Activated CD8-positive, alpha-beta memory T cell treated with anti-CD3 and anti-CD28 coated beads, Interleukin-2, amount 10 ng/mL, durations not matched to agents 7 days and 5 days (primary cell): ENCODE data around the gene CEP57L1. TPM values are rescaled to one million over a fixed set of nuclear protein-coding genes. Genes with fewer than 3 reads are reported as not detected.
"Not testable (repeated sequence)": the region's sequence is repeated elsewhere in the genome, so short reads cannot be mapped to it uniquely, and the experiment has no call there.

Experiments
- ATAC-seq: fragments of 150-1000 bp; cut with Tn5 transposase; one replicate; pipeline ENCODE4 v1.10.0; 2021; ENCODE audit warnings: moderate library complexity
- CTCF ChIA-PET: fragments of 350-600 bp; sonication (Branson Sonifier 250); formaldehyde crosslinking; loops from one replicate; lab custom pipeline; 2021; ENCODE audit warnings: antibody characterized with exemption; lab: Charles Lee
- DNase-seq: peaks from one replicate; pipeline ENCODE4 v3.0.0-alpha.2; 2020
- H3K27ac Mint-ChIP-seq: one replicate; pipeline ENCODE4 v1.8.0; 2021; ENCODE audit warnings: mild to moderate bottlenecking, mixed read lengths
- H3K27me3 Mint-ChIP-seq: one replicate; pipeline ENCODE4 v1.8.0; 2021; ENCODE audit warnings: mixed read lengths
- H3K36me3 Mint-ChIP-seq: one replicate; pipeline ENCODE4 v1.8.0; 2021; ENCODE audit warnings: mild to moderate bottlenecking, mixed read lengths
- H3K4me1 Mint-ChIP-seq: one replicate; pipeline ENCODE4 v1.8.0; 2021; ENCODE audit warnings: mixed read lengths
- H3K4me3 Mint-ChIP-seq: one replicate; pipeline ENCODE4 v1.8.0; 2021; ENCODE audit warnings: mild to moderate bottlenecking, moderate library complexity, mixed read lengths
- H3K9me3 Mint-ChIP-seq: one replicate; pipeline ENCODE4 v1.8.0; 2022; ENCODE audit warnings: low read depth, mixed read lengths
- total RNA-seq, 2 experiments: library from RNA; stranded (reverse); gene quantifications; one replicate each; pipeline ENCODE4 v1.2.3, GENCODE V29; 2021

Gene CEP57L1
- total RNA-seq, 2 experiments from 2014 or later: 23.9 to 25.5 TPM

GRCh38 chr6:109170333-109170732 lies 75.0 kb downstream of the CEP57L1 start:
- ATAC-seq (no peak), DNase-seq (no peak)
- no peaks in the 10 kb centered on the region for H3K36me3 Mint-ChIP-seq
- H3K4me1 Mint-ChIP-seq: peaks cover 2% of the 10 kb centered on the region
- no peaks in the 10 kb centered on the region for H3K9me3 Mint-ChIP-seq
- CTCF ChIA-PET: interaction anchor here (1.0 to 1.1 kb wide), 2 partner anchors 18 to 212 kb away, joined by 3 to 4 read pairs; partner anchors contain the start of gene CD164
- H3K27ac Mint-ChIP-seq: no peak overlapping the region
- peaks cover 8% of the 10 kb centered on the region for H3K27me3 Mint-ChIP-seq
- no peak overlapping the region for H3K4me3 Mint-ChIP-seq

- peaks cover 2% of the 10 kb centered on the region for H3K4me1 Mint-ChIP-seq
- CTCF ChIA-PET: interaction anchor here (1.0 kb wide), 1 partner anchor 10 kb away, joined by 3 read pairs; no protein-coding TSS in a partner anchor
- H3K9me3 Mint-ChIP-seq: no peaks in the 10 kb centered on the region
- peaks cover 2% of the 10 kb centered on the region for H3K36me3 Mint-ChIP-seq
- no peak overlapping the region for H3K27ac Mint-ChIP-seq
- peaks cover 14% of the 10 kb centered on the region for H3K27me3 Mint-ChIP-seq
- no peak overlapping the region for H3K4me3 Mint-ChIP-seq
- no peak for DNase-seq
- ATAC-seq: no peak
Observed at GRCh38 chr6:109172101-109172746, 76.9 kb downstream of the CEP57L1 start.

- CTCF ChIA-PET: no interaction called here
- Mint-ChIP-seq H3K36me3 (peaks cover 3% of the 10 kb centered on the region), H3K4me3 (no peak overlapping the region), H3K9me3 (no peaks in the 10 kb centered on the region), H3K27me3 (peaks cover 23% of the 10 kb centered on the region), H3K27ac (no peak overlapping the region), H3K4me1 (peaks cover 2% of the 10 kb centered on the region)
- DNase-seq: no peak
- no peak for ATAC-seq
Observed at GRCh38 chr6:109174916-109175315, 79.6 kb downstream of the CEP57L1 start.

GRCh38 chr6:109178921-109179320 lies 83.6 kb downstream of the CEP57L1 start:
- H3K27me3 Mint-ChIP-seq: peaks cover 43% of the 10 kb centered on the region

GRCh38 chr6:109179507-109179906 lies 84.2 kb downstream of the CEP57L1 start:
- H3K27me3 Mint-ChIP-seq: peaks cover 45% of the 10 kb centered on the region
- H3K27ac Mint-ChIP-seq: no peak overlapping the region

More at GRCh38 chr6:109178921-109179320, 83.6 kb downstream of the CEP57L1 start:
- Mint-ChIP-seq H3K4me3 (no peak overlapping the region), H3K27ac (no peak overlapping the region), H3K9me3 (no peaks in the 10 kb centered on the region), H3K36me3 (peaks cover 3% of the 10 kb centered on the region), H3K4me1 (no peaks in the 10 kb centered on the region)
- no peak for ATAC-seq
- CTCF ChIA-PET: no interaction called here
- no peak for DNase-seq

GRCh38 chr6:109182578-109182977 lies 87.3 kb downstream of the CEP57L1 start:
- no peak overlapping the region for H3K27ac Mint-ChIP-seq
- ATAC-seq (no peak), DNase-seq (no peak)
- H3K9me3 Mint-ChIP-seq: no peaks in the 10 kb centered on the region
- peaks cover 1% of the 10 kb centered on the region for H3K36me3 Mint-ChIP-seq
- H3K4me3 Mint-ChIP-seq: no peak overlapping the region
- H3K27me3 Mint-ChIP-seq: peaks cover 64% of the 10 kb centered on the region
- CTCF ChIA-PET: interaction anchor here (1.7 to 3.3 kb wide), 2 partner anchors 201 to 209 kb away, joined by 3 to 22 read pairs; partner anchors contain the start of gene CD164
- peaks cover 16% of the 10 kb centered on the region for H3K4me1 Mint-ChIP-seq

More at GRCh38 chr6:109179507-109179906, 84.2 kb downstream of the CEP57L1 start:
- no peak overlapping the region for H3K4me3 Mint-ChIP-seq
- no peaks in the 10 kb centered on the region for H3K4me1 Mint-ChIP-seq
- CTCF ChIA-PET: no interaction called here
- peaks cover 3% of the 10 kb centered on the region for H3K36me3 Mint-ChIP-seq
- DNase-seq (no peak), ATAC-seq (no peak)
- H3K9me3 Mint-ChIP-seq: no peaks in the 10 kb centered on the region

GRCh38 chr6:109183109-109183650 lies 87.9 kb downstream of the CEP57L1 start:
- no peak for DNase-seq
- peaks cover 20% of the 10 kb centered on the region for H3K4me1 Mint-ChIP-seq
- CTCF ChIA-PET: interaction anchor here (0.9 to 3.3 kb wide), 3 partner anchors 11 to 209 kb away, joined by 3 to 22 read pairs (median 3); partner anchors contain the start of gene CD164
- H3K27ac Mint-ChIP-seq: no peak overlapping the region
- peaks cover 1% of the 10 kb centered on the region for H3K36me3 Mint-ChIP-seq
- H3K27me3 Mint-ChIP-seq: peaks cover 64% of the 10 kb centered on the region
- ATAC-seq: no peak
- no peak overlapping the region for H3K4me3 Mint-ChIP-seq
- H3K9me3 Mint-ChIP-seq: no peaks in the 10 kb centered on the region

GRCh38 chr6:109184638-109185037 lies 89.3 kb downstream of the CEP57L1 start:
- H3K4me1 Mint-ChIP-seq: peaks cover 20% of the 10 kb centered on the region
- DNase-seq (no peak), ATAC-seq (no peak)
- peaks cover 55% of the 10 kb centered on the region for H3K27me3 Mint-ChIP-seq
- H3K4me3 Mint-ChIP-seq: no peak overlapping the region
- no peak overlapping the region for H3K27ac Mint-ChIP-seq
- H3K9me3 Mint-ChIP-seq: no peaks in the 10 kb centered on the region
- CTCF ChIA-PET: interaction anchor here (3.3 kb wide), 1 partner anchor 199 kb away, joined by 22 read pairs; the partner anchor contains the start of gene CD164
- H3K36me3 Mint-ChIP-seq: no peaks in the 10 kb centered on the region

GRCh38 chr6:109186012-109186411 lies 90.7 kb downstream of the CEP57L1 start:
- Mint-ChIP-seq H3K4me1 (peaks cover 20% of the 10 kb centered on the region), H3K27ac (no peak overlapping the region), H3K9me3 (peaks cover 6% of the 10 kb centered on the region), H3K36me3 (peaks cover 8% of the 10 kb centered on the region), H3K4me3 (no peak overlapping the region), H3K27me3 (peaks cover 55% of the 10 kb centered on the region)
- ATAC-seq (peak; percentile 30), DNase-seq (no peak)
- CTCF ChIA-PET: interaction anchor here (1.0 to 3.9 kb wide), 6 partner anchors 15 to 271 kb away, joined by 3 to 84 read pairs (median 4); partner anchors contain the start of genes CD164 and MICAL1

GRCh38 chr6:109187399-109188114 lies 92.2 kb downstream of the CEP57L1 start:
- Mint-ChIP-seq H3K36me3 (peaks cover 11% of the 10 kb centered on the region), H3K27me3 (peaks cover 46% of the 10 kb centered on the region), H3K9me3 (peaks cover 14% of the 10 kb centered on the region), H3K27ac (no peak overlapping the region), H3K4me3 (no peak overlapping the region), H3K4me1 (peaks cover 20% of the 10 kb centered on the region)
- DNase-seq (peak; percentile 67), ATAC-seq (peak; percentile 65)
- CTCF ChIA-PET: interaction anchor here (1.0 to 3.9 kb wide), 25 partner anchors 10 to 852 kb away, joined by 3 to 84 read pairs (median 5); partner anchors contain the start of genes CD164, CEP57L1 and MICAL1

- Mint-ChIP-seq H3K9me3 (peaks cover 14% of the 10 kb centered on the region), H3K36me3 (peaks cover 14% of the 10 kb centered on the region), H3K27me3 (peaks cover 44% of the 10 kb centered on the region), H3K27ac (no peak overlapping the region), H3K4me1 (peaks cover 20% of the 10 kb centered on the region), H3K4me3 (no peak overlapping the region)
- CTCF ChIA-PET: interaction anchor here (0.8 to 3.9 kb wide), 25 partner anchors 10 to 865 kb away, joined by 3 to 84 read pairs (median 5); partner anchors contain the start of genes CD164 and MICAL1
- DNase-seq: no peak
- no peak for ATAC-seq
Observed at GRCh38 chr6:109188115-109188411, 92.8 kb downstream of the CEP57L1 start.

- CTCF ChIA-PET: interaction anchor here (1.0 kb wide), 1 partner anchor 506 kb away, joined by 3 read pairs; no protein-coding TSS in a partner anchor
- Mint-ChIP-seq H3K9me3 (peaks cover 14% of the 10 kb centered on the region), H3K36me3 (peaks cover 16% of the 10 kb centered on the region), H3K27me3 (peaks cover 11% of the 10 kb centered on the region), H3K4me1 (peaks cover 16% of the 10 kb centered on the region)
- not testable (repeated sequence) for ATAC-seq, H3K27ac Mint-ChIP-seq, DNase-seq, H3K4me3 Mint-ChIP-seq
Observed at GRCh38 chr6:109191368-109191767, 96.1 kb downstream of the CEP57L1 start.

GRCh38 chr6:109192865-109193264 lies 97.6 kb downstream of the CEP57L1 start:
- CTCF ChIA-PET: no interaction called here
- no peak overlapping the region for H3K27ac Mint-ChIP-seq

More at GRCh38 chr6:109192865-109193264, 97.6 kb downstream of the CEP57L1 start:
- H3K27me3 Mint-ChIP-seq: no peaks in the 10 kb centered on the region
- DNase-seq: no peak
- peaks cover 14% of the 10 kb centered on the region for H3K9me3 Mint-ChIP-seq
- peaks cover 5% of the 10 kb centered on the region for H3K4me1 Mint-ChIP-seq
- no peak for ATAC-seq
- peaks cover 16% of the 10 kb centered on the region for H3K36me3 Mint-ChIP-seq
- H3K4me3 Mint-ChIP-seq: no peak overlapping the region
